HFFc6 (cell line): ENCODE data around the gene ZNF804B. TPM values are rescaled to one million over a fixed set of nuclear protein-coding genes. Genes with fewer than 3 reads are reported as not detected.

Experiments
- DNase-seq: peaks from one replicate; pipeline ENCODE4 v3.0.0-alpha.2; 2018
- H3K27ac Mint-ChIP-seq: 2 replicates; pipeline ENCODE4 v1.8.0; 2020; ENCODE audit warnings: mild to moderate bottlenecking, mixed read lengths
- H3K27me3 Mint-ChIP-seq: 2 replicates; pipeline ENCODE4 v1.8.0; 2021; ENCODE audit warnings: mild to moderate bottlenecking, moderate library complexity, mixed read lengths; ENCODE audit not compliant: insufficient read depth
- H3K36me3 Mint-ChIP-seq: 2 replicates; pipeline ENCODE4 v1.8.0; 2021; ENCODE audit warnings: low read depth, mixed read lengths
- H3K4me1 Mint-ChIP-seq: 2 replicates; pipeline ENCODE4 v1.8.0; 2020; ENCODE audit warnings: low read depth, mixed read lengths
- H3K4me3 Mint-ChIP-seq: 2 replicates; pipeline ENCODE4 v1.8.0; 2020; ENCODE audit warnings: mild to moderate bottlenecking, moderate library complexity, mixed read lengths
- H3K9me3 Mint-ChIP-seq: 2 replicates; pipeline ENCODE4 v1.8.0; 2020; ENCODE audit warnings: mild to moderate bottlenecking, mixed read lengths
- total RNA-seq, 6 experiments: library from RNA; stranded (reverse); fragmentation: NEBNext Ultra II Directional; extraction: Animal tissue kit (Norgen Biotek cat#: 25700); gene quantifications; 2 replicates in 1 of 6; 3 replicates in 5 of 6; pipeline ENCODE4 v1.2.3, GENCODE V29; 2021
- TF ChIP-seq, protein P1 (sequence below): fragments of 200-600 bp; sonication (generic); IDR thresholded peaks from 2 replicates; pipeline ENCODE4 v1.5.0; 2021; ENCODE audit warnings: antibody characterized with exemption, mild to moderate bottlenecking

Gene ZNF804B
- total RNA-seq, 6 experiments from 2014 or later = not detected

DNA sequence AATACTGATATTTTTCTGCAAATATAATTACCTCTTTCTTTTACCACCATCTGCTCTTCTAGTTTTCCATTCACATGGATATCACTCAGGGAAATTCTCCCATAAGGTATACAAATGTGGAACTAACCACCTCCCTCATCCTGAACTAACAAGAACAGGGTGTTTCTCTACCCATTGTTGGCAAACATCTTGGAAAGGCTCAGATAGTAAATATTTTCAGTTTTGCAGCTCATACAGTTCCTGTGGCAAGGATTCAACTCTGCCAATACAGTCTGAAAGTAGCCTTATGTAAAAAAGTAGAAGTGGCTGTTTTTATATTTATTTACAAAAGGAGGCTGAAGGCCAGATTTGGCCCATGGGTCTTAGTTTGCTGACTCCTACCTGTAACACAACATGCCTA is 549.0 kb downstream of the ZNF804B start:
- no peak for DNase-seq
- Mint-ChIP-seq H3K4me3 (no peak overlapping the region), H3K4me1 (no peaks in the 10 kb centered on the region), H3K36me3 (no peaks in the 10 kb centered on the region), H3K27ac (no peak overlapping the region), H3K27me3 (no peaks in the 10 kb centered on the region), H3K9me3 (peaks cover 20% of the 10 kb centered on the region; the same call in 1 of the 2 replicates)
- TF ChIP-seq, protein P1, sequence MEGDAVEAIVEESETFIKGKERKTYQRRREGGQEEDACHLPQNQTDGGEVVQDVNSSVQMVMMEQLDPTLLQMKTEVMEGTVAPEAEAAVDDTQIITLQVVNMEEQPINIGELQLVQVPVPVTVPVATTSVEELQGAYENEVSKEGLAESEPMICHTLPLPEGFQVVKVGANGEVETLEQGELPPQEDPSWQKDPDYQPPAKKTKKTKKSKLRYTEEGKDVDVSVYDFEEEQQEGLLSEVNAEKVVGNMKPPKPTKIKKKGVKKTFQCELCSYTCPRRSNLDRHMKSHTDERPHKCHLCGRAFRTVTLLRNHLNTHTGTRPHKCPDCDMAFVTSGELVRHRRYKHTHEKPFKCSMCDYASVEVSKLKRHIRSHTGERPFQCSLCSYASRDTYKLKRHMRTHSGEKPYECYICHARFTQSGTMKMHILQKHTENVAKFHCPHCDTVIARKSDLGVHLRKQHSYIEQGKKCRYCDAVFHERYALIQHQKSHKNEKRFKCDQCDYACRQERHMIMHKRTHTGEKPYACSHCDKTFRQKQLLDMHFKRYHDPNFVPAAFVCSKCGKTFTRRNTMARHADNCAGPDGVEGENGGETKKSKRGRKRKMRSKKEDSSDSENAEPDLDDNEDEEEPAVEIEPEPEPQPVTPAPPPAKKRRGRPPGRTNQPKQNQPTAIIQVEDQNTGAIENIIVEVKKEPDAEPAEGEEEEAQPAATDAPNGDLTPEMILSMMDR = no peak

DNA sequence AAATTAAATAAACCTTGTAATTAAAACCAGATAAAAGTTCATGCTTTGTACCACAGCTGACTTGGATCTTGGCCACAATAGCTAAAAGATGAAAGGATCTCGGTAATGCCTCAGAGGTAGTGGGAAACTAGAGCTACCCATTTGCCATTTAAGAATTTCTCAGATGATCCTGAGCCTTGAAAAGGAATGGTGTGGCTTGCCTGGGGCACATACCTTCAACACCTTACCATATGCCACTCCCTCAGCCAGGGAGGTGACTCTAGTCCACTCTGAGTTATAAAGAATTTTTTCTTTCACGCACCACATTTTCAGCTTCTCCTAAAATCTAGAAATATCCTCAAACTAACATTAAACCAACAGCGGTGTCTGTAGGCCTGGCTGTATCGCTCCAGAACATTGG is 552.4 kb downstream of the ZNF804B start:
- Mint-ChIP-seq H3K9me3 (peaks cover 35% of the 10 kb centered on the region), H3K4me1 (no peaks in the 10 kb centered on the region), H3K27me3 (no peaks in the 10 kb centered on the region), H3K27ac (no peak overlapping the region), H3K36me3 (no peaks in the 10 kb centered on the region), H3K4me3 (no peak overlapping the region)
- TF ChIP-seq, protein P1 = no peak
- DNase-seq = no peak

DNA sequence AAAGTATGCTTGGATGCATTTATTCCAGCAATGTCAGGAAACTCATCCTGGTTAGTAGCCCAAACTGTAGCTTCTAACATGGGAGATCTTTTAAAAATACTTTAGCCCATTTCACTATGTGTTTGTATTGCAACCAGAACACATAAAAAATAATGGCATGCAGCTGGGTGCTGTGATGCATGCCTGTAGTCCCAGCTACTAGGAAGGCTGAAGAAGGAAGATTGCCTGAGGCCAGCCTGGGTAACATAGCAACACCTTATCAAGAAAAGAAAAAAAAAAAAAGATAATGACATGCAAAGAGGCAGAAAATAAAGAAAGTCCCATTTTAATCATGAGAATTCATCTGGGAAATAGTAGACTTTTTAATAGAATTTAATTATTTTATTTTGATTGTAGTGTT is 553.1 kb downstream of the ZNF804B start:
- H3K27ac Mint-ChIP-seq = no peak overlapping the region
- H3K36me3 Mint-ChIP-seq = no peaks in the 10 kb centered on the region
- no peaks in the 10 kb centered on the region for H3K27me3 Mint-ChIP-seq
- H3K9me3 Mint-ChIP-seq = peaks cover 36% of the 10 kb centered on the region
- H3K4me3 Mint-ChIP-seq = no peak overlapping the region
- no peaks in the 10 kb centered on the region for H3K4me1 Mint-ChIP-seq
- no peak for DNase-seq
- TF ChIP-seq, protein P1 = no peak

DNA sequence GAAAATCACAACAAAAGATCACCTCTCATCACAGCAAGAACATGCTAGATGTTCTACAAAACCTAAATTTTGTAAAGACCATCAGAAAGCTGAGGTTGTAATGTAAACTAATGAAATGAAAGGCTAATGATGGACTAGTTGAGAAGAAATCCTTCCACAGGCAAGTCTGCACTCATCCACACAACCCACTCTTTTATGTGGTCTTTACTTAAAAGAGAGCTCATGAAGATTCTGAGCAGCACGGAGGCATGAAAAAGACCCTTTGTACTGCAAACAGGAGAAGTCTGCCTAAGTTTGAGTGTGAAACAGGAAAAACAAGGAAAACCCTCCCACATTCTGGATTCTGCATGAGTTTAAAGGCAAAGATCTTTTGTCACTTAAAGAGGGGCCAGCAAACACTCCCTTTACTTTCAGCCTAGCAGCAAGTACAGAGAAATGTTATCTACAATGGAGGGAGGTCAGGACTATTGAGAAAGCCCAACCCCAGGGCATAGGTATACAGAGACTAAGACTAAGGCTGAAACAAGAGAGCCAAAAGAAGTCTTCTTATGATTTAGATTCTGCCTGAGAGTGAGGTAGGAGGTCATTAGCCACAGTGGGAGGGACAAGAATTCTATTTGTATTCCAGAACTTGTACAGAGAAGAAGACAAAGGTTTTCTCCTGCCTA is 557.2 kb downstream of the ZNF804B start:
- Mint-ChIP-seq H3K36me3 (no peaks in the 10 kb centered on the region), H3K27me3 (no peaks in the 10 kb centered on the region; the same call in 1 of the 2 replicates), H3K4me3 (no peak overlapping the region), H3K9me3 (peaks cover 41% of the 10 kb centered on the region), H3K4me1 (no peaks in the 10 kb centered on the region), H3K27ac (no peak overlapping the region)
- no peak for DNase-seq
- TF ChIP-seq, protein P1 = no peak

DNA sequence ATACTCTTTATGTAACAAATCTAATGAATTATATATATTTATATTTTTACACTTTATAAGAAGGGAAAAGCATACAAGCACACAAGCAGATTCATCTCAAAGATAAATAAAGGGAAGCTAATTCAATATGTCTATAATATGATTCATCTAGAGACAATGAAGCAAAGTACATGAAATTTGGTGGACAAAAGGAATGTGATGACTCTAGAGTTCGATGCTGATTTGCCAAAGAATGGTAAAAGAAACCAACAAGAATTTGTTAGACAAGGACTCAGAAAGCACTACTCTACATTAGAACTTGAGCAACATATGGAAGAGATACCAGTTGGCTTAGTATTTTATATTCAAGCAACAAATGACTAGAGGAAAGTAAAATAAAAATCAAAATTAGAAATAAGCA is 572.5 kb downstream of the ZNF804B start:
- no peaks in the 10 kb centered on the region for H3K36me3 Mint-ChIP-seq
- no peaks in the 10 kb centered on the region for H3K4me1 Mint-ChIP-seq
- no peaks in the 10 kb centered on the region for H3K27me3 Mint-ChIP-seq
- H3K27ac Mint-ChIP-seq = no peak overlapping the region
- H3K9me3 Mint-ChIP-seq = peaks cover 39% of the 10 kb centered on the region
- DNase-seq = no peak
- H3K4me3 Mint-ChIP-seq = no peak overlapping the region
- TF ChIP-seq, protein P1 = no peak
